RWPE2 (cell line): Measurements from ENCODE around the gene CENPP.

ENCODE experiments used
- ATAC-seq: fragments of 200-7000 bp; cut with Tn5 transposase; 3 replicates; pipeline ENCODE4 v1.9.1; 2021; ENCODE audit warnings: low read depth
- DNase-seq: peaks from one replicate; pipeline ENCODE4 v3.0.0-alpha.2; 2020; ENCODE audit warnings: low spot score
- H3K27ac ChIP-seq: fragments of 450-650 bp; 2 replicates; pipeline ENCODE4 v1.5.1; 2017; ENCODE audit warnings: mild to moderate bottlenecking; ENCODE audit not compliant: poor library complexity, severe bottlenecking
- H3K27me3 ChIP-seq: fragments of 250-450 bp; sonication (Bioruptor Pico); 2 replicates; pipeline ENCODE4 v1.5.1; 2021; ENCODE audit warnings: mild to moderate bottlenecking, moderate library complexity; ENCODE audit not compliant: insufficient read depth, poor library complexity, severe bottlenecking
- H3K36me3 ChIP-seq: fragments of 250-450 bp; sonication (Bioruptor Pico); 2 replicates; pipeline ENCODE4 v1.5.1; 2020; ENCODE audit warnings: low read depth, mild to moderate bottlenecking, moderate library complexity
- H3K4me1 ChIP-seq: fragments of 250-450 bp; sonication (Bioruptor Pico); 2 replicates; pipeline ENCODE4 v1.5.1; 2021; ENCODE audit warnings: mild to moderate bottlenecking, moderate library complexity; ENCODE audit not compliant: insufficient read depth, poor library complexity, severe bottlenecking
- H3K4me3 ChIP-seq: fragments of 250-450 bp; sonication (Bioruptor Pico); 2 replicates; pipeline ENCODE4 v1.5.1; 2021; ENCODE audit warnings: mild to moderate bottlenecking, moderate library complexity; ENCODE audit not compliant: severe bottlenecking
- H3K9me3 ChIP-seq: fragments of 250-450 bp; sonication (Bioruptor Pico); 2 replicates; pipeline ENCODE4 v1.5.1; 2021; ENCODE audit warnings: mild to moderate bottlenecking, moderate library complexity; ENCODE audit not compliant: severe bottlenecking
- TF ChIP-seq, protein P1 (sequence below): fragments of 450-650 bp; IDR thresholded peaks from one replicate; pipeline ENCODE4 v1.5.1; 2017; ENCODE audit warnings: mild to moderate bottlenecking, moderate library complexity; ENCODE audit not compliant: poor library complexity, severe bottlenecking

The CENPP gene

DNA sequence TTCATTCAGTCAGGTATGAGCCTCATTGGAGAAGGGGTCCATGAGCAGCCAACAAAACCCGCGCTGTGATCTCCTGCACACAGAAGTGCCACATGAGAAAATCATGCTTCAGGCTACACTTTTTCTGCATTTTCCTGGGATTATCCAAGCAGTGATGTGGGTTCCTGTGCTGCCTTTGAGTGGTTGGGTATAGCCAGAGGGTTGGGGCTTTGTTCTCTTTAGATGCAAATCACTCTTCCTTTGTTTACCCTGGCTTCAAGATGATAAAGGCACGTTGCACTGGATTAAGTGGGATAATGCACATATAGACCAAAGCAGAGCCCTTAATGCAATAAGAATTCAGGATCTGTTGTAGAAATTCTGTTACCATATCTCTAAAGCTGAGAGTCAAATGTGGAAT is 191.3 kb downstream of the CENPP start:
- no peak for ATAC-seq
- no peaks in the 10 kb centered on the region for H3K36me3 ChIP-seq
- no peak overlapping the region for H3K27ac ChIP-seq
- no peak for DNase-seq
- H3K27me3 ChIP-seq = no peaks in the 10 kb centered on the region
- TF ChIP-seq, protein P1, sequence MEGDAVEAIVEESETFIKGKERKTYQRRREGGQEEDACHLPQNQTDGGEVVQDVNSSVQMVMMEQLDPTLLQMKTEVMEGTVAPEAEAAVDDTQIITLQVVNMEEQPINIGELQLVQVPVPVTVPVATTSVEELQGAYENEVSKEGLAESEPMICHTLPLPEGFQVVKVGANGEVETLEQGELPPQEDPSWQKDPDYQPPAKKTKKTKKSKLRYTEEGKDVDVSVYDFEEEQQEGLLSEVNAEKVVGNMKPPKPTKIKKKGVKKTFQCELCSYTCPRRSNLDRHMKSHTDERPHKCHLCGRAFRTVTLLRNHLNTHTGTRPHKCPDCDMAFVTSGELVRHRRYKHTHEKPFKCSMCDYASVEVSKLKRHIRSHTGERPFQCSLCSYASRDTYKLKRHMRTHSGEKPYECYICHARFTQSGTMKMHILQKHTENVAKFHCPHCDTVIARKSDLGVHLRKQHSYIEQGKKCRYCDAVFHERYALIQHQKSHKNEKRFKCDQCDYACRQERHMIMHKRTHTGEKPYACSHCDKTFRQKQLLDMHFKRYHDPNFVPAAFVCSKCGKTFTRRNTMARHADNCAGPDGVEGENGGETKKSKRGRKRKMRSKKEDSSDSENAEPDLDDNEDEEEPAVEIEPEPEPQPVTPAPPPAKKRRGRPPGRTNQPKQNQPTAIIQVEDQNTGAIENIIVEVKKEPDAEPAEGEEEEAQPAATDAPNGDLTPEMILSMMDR = no peak
- no peak overlapping the region for H3K4me3 ChIP-seq
- H3K9me3 ChIP-seq = no peaks in the 10 kb centered on the region
- no peaks in the 10 kb centered on the region for H3K4me1 ChIP-seq

DNA sequence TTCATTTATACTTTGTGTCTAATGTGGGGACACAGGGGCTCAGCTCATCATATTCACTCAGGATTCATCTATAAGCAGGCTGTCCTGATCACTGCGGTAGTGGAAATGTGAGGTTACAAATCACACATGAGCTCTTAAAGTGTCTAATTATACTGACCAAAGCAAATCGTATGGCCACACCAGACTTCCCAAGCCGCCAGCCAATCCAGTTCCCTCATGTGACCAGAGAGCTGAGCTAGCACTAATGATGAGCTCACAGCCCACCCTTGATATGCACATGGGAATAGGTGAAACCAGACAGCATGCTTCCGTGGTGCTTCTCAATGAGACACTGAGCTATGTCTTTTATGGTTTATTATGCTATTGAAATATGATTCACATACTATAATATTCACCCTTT is 192.4 kb downstream of the CENPP start:
- Histone ChIP-seq H3K4me3 (no peak overlapping the region), H3K36me3 (no peaks in the 10 kb centered on the region), H3K9me3 (no peaks in the 10 kb centered on the region), H3K27me3 (no peaks in the 10 kb centered on the region), H3K4me1 (no peaks in the 10 kb centered on the region), H3K27ac (no peak overlapping the region)
- DNase-seq (no peak), ATAC-seq (no peak)
- TF ChIP-seq, protein P1 = no peak

DNA sequence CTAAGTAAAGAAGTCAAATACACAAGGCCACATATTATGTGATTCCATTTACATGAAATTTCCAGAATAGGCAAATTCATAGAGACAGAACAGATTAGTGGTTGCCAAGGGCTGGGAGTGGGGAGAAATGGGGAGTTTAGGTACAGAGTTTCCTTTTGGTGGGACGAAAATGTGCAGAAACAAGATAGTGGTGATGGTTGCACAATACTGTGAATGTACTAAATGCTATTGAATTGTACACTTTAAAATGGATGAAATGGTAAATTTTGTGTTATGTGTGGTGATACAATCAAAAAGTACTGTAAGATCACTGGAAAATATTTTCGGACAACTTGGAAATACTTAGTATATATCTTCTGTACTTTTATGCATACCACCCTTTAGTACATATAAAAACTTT is 195.1 kb downstream of the CENPP start:
- Histone ChIP-seq H3K9me3 (no peaks in the 10 kb centered on the region), H3K27ac (no peak overlapping the region), H3K27me3 (no peaks in the 10 kb centered on the region), H3K4me3 (no peak overlapping the region), H3K4me1 (no peaks in the 10 kb centered on the region), H3K36me3 (no peaks in the 10 kb centered on the region)
- TF ChIP-seq, protein P1 = no peak
- DNase-seq (no peak), ATAC-seq (no peak)

DNA sequence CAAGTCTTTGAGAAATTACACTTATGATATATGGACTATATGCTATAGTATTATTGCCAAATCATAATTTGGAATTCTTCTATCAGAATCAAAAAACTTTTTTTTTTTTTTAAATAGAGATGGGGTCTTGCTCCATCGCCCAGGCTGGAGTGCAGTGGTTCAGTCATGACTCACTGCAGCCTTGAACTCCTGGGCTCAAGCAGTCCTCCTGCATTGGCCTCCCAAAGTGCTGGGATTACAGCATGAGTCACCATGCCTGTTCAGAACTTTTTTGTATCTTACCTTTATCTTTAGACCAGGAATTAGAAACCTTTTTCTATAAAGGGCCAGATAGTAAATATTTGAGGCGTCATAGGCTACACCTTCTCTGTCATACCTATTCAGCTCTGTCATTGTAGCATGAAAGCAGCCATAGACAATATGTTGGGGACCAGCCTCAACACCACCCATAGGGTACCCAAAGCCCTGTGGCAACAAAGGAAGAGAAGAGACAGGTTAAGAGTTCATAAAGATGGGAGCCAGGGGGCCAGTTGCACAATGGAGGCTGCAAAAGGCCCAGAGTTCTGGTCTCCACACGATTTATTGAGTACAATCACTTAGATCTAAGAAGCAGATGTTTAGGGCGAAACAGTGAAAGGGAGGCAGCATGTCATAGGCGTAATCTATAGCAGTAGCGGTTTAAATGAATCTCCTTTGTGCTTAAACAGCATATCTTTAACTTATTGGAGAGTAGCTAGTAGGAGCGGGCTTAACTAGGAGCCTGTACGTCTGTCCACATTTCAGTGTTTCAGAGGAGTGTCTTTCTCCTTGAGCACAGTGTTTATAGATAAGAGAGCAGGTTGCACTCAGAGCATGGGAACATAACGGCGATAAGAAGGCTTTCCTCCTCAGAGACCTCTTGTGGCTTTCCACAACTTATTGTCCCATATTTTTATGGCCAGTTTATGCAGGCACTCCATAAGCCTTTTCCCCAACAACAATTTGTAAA is 197.5 kb downstream of the CENPP start:
- no peaks in the 10 kb centered on the region for H3K27me3 ChIP-seq
- H3K27ac ChIP-seq = no peak overlapping the region
- no peak overlapping the region for H3K4me3 ChIP-seq
- no peak for DNase-seq
- ATAC-seq = no peak
- no peaks in the 10 kb centered on the region for H3K36me3 ChIP-seq
- H3K9me3 ChIP-seq = no peaks in the 10 kb centered on the region
- TF ChIP-seq, protein P1 = no peak
- no peaks in the 10 kb centered on the region for H3K4me1 ChIP-seq

DNA sequence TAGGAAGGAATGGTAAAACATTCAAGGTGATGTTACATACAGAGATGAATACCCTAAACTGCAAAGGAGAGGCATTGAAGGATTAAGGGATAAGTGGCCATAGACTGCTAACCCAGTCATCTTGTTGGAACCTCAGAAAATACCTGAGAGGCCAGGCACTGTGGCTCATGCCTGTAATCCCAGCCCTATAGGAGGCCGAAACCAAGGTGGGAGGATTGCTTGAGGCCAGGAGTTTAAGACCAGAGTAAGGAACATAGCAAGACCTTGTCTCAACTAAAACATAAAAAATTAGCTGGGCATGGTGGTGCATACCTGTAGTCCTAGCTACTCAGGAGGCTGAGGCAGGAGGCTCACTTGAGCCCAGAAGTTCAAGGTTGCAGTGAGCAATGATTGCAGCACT is 199.1 kb downstream of the CENPP start:
- no peaks in the 10 kb centered on the region for H3K4me1 ChIP-seq
- no peak for ATAC-seq

More for the DNA sequence above, 199.1 kb downstream of the CENPP start:
- no peaks in the 10 kb centered on the region for H3K27me3 ChIP-seq
- no peak for DNase-seq
- TF ChIP-seq, protein P1 = no peak
- no peaks in the 10 kb centered on the region for H3K36me3 ChIP-seq
- H3K4me3 ChIP-seq = no peak overlapping the region
- H3K9me3 ChIP-seq = no peaks in the 10 kb centered on the region
- no peak overlapping the region for H3K27ac ChIP-seq
